Thymus (tissue), 11 donors: Measurements from ENCODE around the gene RASAL2. TPM values are rescaled to one million over a fixed set of nuclear protein-coding genes. Genes with fewer than 3 reads are reported as not detected.

Experiments used
- DNase-seq, 9 donors: peaks; one replicate each; pipeline ENCODE4 v3.0.0-alpha.2; 2013; ENCODE audit warnings: low spot score in 9 of 9, low read depth in 6 of 9, missing footprints in 1 of 9
- H3K27ac ChIP-seq, 2 donors: one replicate each; pipeline ENCODE4 v1.5.1; 2013; ENCODE audit warnings: control low read depth in 1 of 2, low read depth in 1 of 2, low read length in 1 of 2, mild to moderate bottlenecking in 1 of 2, moderate library complexity in 1 of 2
- H3K27me3 ChIP-seq, 2 donors: one replicate each; pipeline ENCODE4 v1.5.1; 2013; ENCODE audit warnings: low read length in 1 of 2; ENCODE audit not compliant: control insufficient read depth in 2 of 2, insufficient read depth in 1 of 2
- H3K36me3 ChIP-seq, 2 donors: one replicate each; pipeline ENCODE4 v1.5.1; 2013; ENCODE audit warnings: low read length in 1 of 2, mild to moderate bottlenecking in 1 of 2, moderate library complexity in 1 of 2; ENCODE audit not compliant: control insufficient read depth in 2 of 2, insufficient read depth in 2 of 2
- H3K4me1 ChIP-seq, 2 donors: one replicate each; pipeline ENCODE4 v1.5.1; 2013; ENCODE audit warnings: low read length in 2 of 2; ENCODE audit not compliant: control insufficient read depth in 2 of 2, insufficient read depth in 2 of 2
- H3K4me3 ChIP-seq, 2 donors: one replicate each; pipeline ENCODE4 v1.5.1; 2013; ENCODE audit warnings: low read length in 2 of 2, control low read depth in 1 of 2, mild to moderate bottlenecking in 1 of 2
- H3K9me3 ChIP-seq, 2 donors: one replicate each; pipeline ENCODE4 v1.5.1; 2013; ENCODE audit warnings: low read length in 1 of 2, mild to moderate bottlenecking in 1 of 2; ENCODE audit not compliant: control insufficient read depth in 2 of 2, insufficient read depth in 1 of 2
- WGBS: extraction: QIAGEN DNeasy Blood & Tissue Kit; methylation state at CpG from one replicate; pipeline ENCODE4 v1.1.7; 2013; 5-methylcytosine and 5-hydroxymethylcytosine counted together
- polyA plus RNA-seq: library from polyadenylated mRNA; stranded (reverse); fragments of 200-250 nt; gene quantifications from one replicate; pipeline ENCODE4 v1.2.3, GENCODE V29; 2013
- total RNA-seq: library from RNA; stranded (reverse); fragments of 120-200 nt; gene quantifications from one replicate; pipeline ENCODE4 v1.2.4, GENCODE V29; 2013
- donor health status: healthy.

Gene RASAL2
- total and polyA plus RNA-seq, 2 donors, result 1.9 to 2.6 TPM

GRCh38 chr1:178354816-178355215 is 260.9 kb downstream of the RASAL2 start:
- no peaks in the 10 kb centered on the region for H3K4me1 ChIP-seq

GRCh38 chr1:178356299-178356698 is 262.4 kb downstream of the RASAL2 start:
- Histone ChIP-seq H3K27me3 (no peaks in the 10 kb centered on the region), H3K4me1 (no peaks in the 10 kb centered on the region), H3K27ac (no peak overlapping the region), H3K36me3 (no peaks in the 10 kb centered on the region), H3K9me3 (no peaks in the 10 kb centered on the region), H3K4me3 (no peak overlapping the region)
- no peak for DNase-seq
- 100% methylated on average over 1 of the region's 1 CpG for WGBS

More at GRCh38 chr1:178354816-178355215, 260.9 kb downstream of the RASAL2 start:
- no peak for DNase-seq
- no peaks in the 10 kb centered on the region for H3K27me3 ChIP-seq
- no peaks in the 10 kb centered on the region for H3K9me3 ChIP-seq
- H3K27ac ChIP-seq, result no peak overlapping the region
- H3K4me3 ChIP-seq, result no peak overlapping the region
- no peaks in the 10 kb centered on the region for H3K36me3 ChIP-seq
- WGBS, result 90% methylated on average over 3 of the region's 3 CpGs

GRCh38 chr1:178358456-178358855 is 264.6 kb downstream of the RASAL2 start:
- Histone ChIP-seq H3K27me3 (no peaks in the 10 kb centered on the region), H3K27ac (no peak overlapping the region), H3K9me3 (no peaks in the 10 kb centered on the region), H3K36me3 (no peaks in the 10 kb centered on the region), H3K4me1 (no peaks in the 10 kb centered on the region), H3K4me3 (no peak overlapping the region)
- DNase-seq, result no peak
- 96% methylated on average over 1 of the region's 1 CpG for WGBS

GRCh38 chr1:178360421-178360820 is 266.5 kb downstream of the RASAL2 start:
- no peaks in the 10 kb centered on the region for H3K27me3 ChIP-seq
- H3K4me3 ChIP-seq, result no peak overlapping the region
- no peak for DNase-seq
- no peaks in the 10 kb centered on the region for H3K9me3 ChIP-seq
- 95% methylated on average over 4 of the region's 4 CpGs for WGBS
- H3K27ac ChIP-seq, result no peak overlapping the region
- no peaks in the 10 kb centered on the region for H3K4me1 ChIP-seq
- H3K36me3 ChIP-seq, result no peaks in the 10 kb centered on the region

GRCh38 chr1:178361847-178362246 is 267.9 kb downstream of the RASAL2 start:
- 98% methylated on average over 6 of the region's 6 CpGs for WGBS
- Histone ChIP-seq H3K27ac (no peak overlapping the region), H3K36me3 (no peaks in the 10 kb centered on the region), H3K4me1 (no peaks in the 10 kb centered on the region), H3K9me3 (no peaks in the 10 kb centered on the region), H3K4me3 (no peak overlapping the region), H3K27me3 (no peaks in the 10 kb centered on the region)
- no peak for DNase-seq

GRCh38 chr1:178362747-178363146 is 268.8 kb downstream of the RASAL2 start:
- Histone ChIP-seq H3K9me3 (no peaks in the 10 kb centered on the region), H3K36me3 (no peaks in the 10 kb centered on the region), H3K4me1 (no peaks in the 10 kb centered on the region), H3K27me3 (no peaks in the 10 kb centered on the region), H3K27ac (no peak overlapping the region), H3K4me3 (no peak overlapping the region)
- 93% methylated on average over 4 of the region's 4 CpGs for WGBS
- DNase-seq, result no peak

GRCh38 chr1:178364782-178365181 is 270.9 kb downstream of the RASAL2 start:
- no peak overlapping the region for H3K4me3 ChIP-seq
- no peak for DNase-seq
- H3K27me3 ChIP-seq, result no peaks in the 10 kb centered on the region
- H3K36me3 ChIP-seq, result no peaks in the 10 kb centered on the region
- H3K9me3 ChIP-seq, result no peaks in the 10 kb centered on the region
- H3K27ac ChIP-seq, result no peak overlapping the region
- no peaks in the 10 kb centered on the region for H3K4me1 ChIP-seq
- WGBS, result 93% methylated on average over 1 of the region's 1 CpG

- H3K9me3 ChIP-seq, result no peaks in the 10 kb centered on the region
- DNase-seq, result no peak
- H3K27ac ChIP-seq, result no peak overlapping the region
- no peaks in the 10 kb centered on the region for H3K4me1 ChIP-seq
- no peaks in the 10 kb centered on the region for H3K36me3 ChIP-seq
- no peaks in the 10 kb centered on the region for H3K27me3 ChIP-seq
- no peak overlapping the region for H3K4me3 ChIP-seq
Measured at GRCh38 chr1:178367151-178367550, 273.2 kb downstream of the RASAL2 start.

- H3K4me1 ChIP-seq, result no peaks in the 10 kb centered on the region
- H3K27me3 ChIP-seq, result no peaks in the 10 kb centered on the region
- H3K9me3 ChIP-seq, result no peaks in the 10 kb centered on the region
- 92% methylated on average over 3 of the region's 3 CpGs for WGBS
- H3K4me3 ChIP-seq, result no peak overlapping the region
- no peak overlapping the region for H3K27ac ChIP-seq
- no peak for DNase-seq
- no peaks in the 10 kb centered on the region for H3K36me3 ChIP-seq
Measured at GRCh38 chr1:178368208-178368607, 274.3 kb downstream of the RASAL2 start.

GRCh38 chr1:178371235-178371634 is 277.3 kb downstream of the RASAL2 start:
- Histone ChIP-seq H3K4me1 (no peaks in the 10 kb centered on the region), H3K9me3 (no peaks in the 10 kb centered on the region), H3K4me3 (peak overlapping the region in 1 of 2 donors; percentile 12), H3K27me3 (no peaks in the 10 kb centered on the region), H3K27ac (no peak overlapping the region), H3K36me3 (no peaks in the 10 kb centered on the region)
- peak in 2 of 9 donors; percentile 2 for DNase-seq
- WGBS, result 4% methylated on average over 6 of the region's 6 CpGs
